H9 (cell line): ENCODE results near the gene GLIPR2. TPM values are rescaled to one million over a fixed set of nuclear protein-coding genes. Genes with fewer than 3 reads are reported as not detected.

Experiments used
- DNase-seq: peaks from one replicate; pipeline ENCODE4 v3.0.0-alpha.2; 2017
- H2AFZ ChIP-seq: one replicate; pipeline ENCODE4 v1.6.1; 2013; ENCODE audit warnings: mild to moderate bottlenecking, low read length, control low read depth, moderate library complexity
- H2AK5ac ChIP-seq: 2 replicates; pipeline ENCODE4 v1.6.1; 2013; ENCODE audit warnings: low read length, control low read depth, mixed read lengths; ENCODE audit not compliant: insufficient read length
- H2BK120ac ChIP-seq: one replicate; pipeline ENCODE4 v1.6.1; 2013; ENCODE audit warnings: low read depth, mild to moderate bottlenecking, low read length, control low read depth, inconsistent platforms; ENCODE audit not compliant: poor library complexity, severe bottlenecking
- H2BK12ac ChIP-seq: 2 replicates; pipeline ENCODE4 v1.6.1; 2013; ENCODE audit warnings: low read length, control low read depth, mixed read lengths, low read depth; ENCODE audit not compliant: insufficient read length
- H2BK15ac ChIP-seq: 2 replicates; pipeline ENCODE4 v1.6.1; 2013; ENCODE audit warnings: low read depth, low read length, control low read depth
- H2BK20ac ChIP-seq: one replicate; pipeline ENCODE4 v1.6.1; 2013; ENCODE audit warnings: low read depth, mild to moderate bottlenecking, low read length, control low read depth, inconsistent platforms; ENCODE audit not compliant: poor library complexity, severe bottlenecking
- H2BK5ac ChIP-seq: 2 replicates; pipeline ENCODE4 v1.6.1; 2013; ENCODE audit warnings: low read length, control low read depth, mixed read lengths; ENCODE audit not compliant: insufficient read length
- H3K14ac ChIP-seq: 2 replicates; pipeline ENCODE4 v1.6.1; 2013; ENCODE audit warnings: low read length, control low read depth; ENCODE audit not compliant: insufficient read depth
- H3K18ac ChIP-seq: 2 replicates; pipeline ENCODE4 v1.6.1; 2013; ENCODE audit warnings: low read depth, mild to moderate bottlenecking, mixed read lengths, low read length, control low read depth; ENCODE audit not compliant: insufficient read length
- H3K23ac ChIP-seq: 2 replicates; pipeline ENCODE4 v1.6.1; 2013; ENCODE audit warnings: low read length, control low read depth, mixed read lengths, low read depth; ENCODE audit not compliant: insufficient read length
- H3K23me2 ChIP-seq: 2 replicates; pipeline ENCODE4 v1.6.1; 2013; ENCODE audit warnings: low read depth, mild to moderate bottlenecking, mixed read lengths, low read length, control low read depth; ENCODE audit not compliant: insufficient read length, poor library complexity, severe bottlenecking
- H3K27ac ChIP-seq: 2 replicates; pipeline ENCODE4 v1.5.1; 2013; ENCODE audit warnings: low read length, control low read depth, mixed read lengths, low read depth; ENCODE audit not compliant: insufficient read length
- H3K27me3 ChIP-seq: 2 replicates; pipeline ENCODE4 v1.6.1; 2013; ENCODE audit warnings: low read length, control low read depth, inconsistent platforms; ENCODE audit not compliant: insufficient read depth
- H3K4ac ChIP-seq: 2 replicates; pipeline ENCODE4 v1.6.1; 2013; ENCODE audit warnings: low read depth, mild to moderate bottlenecking, control low read depth, inconsistent platforms, low read length, moderate library complexity
- H3K4me1 ChIP-seq: 2 replicates; pipeline ENCODE4 v1.6.1; 2013; ENCODE audit warnings: low read length, control low read depth, inconsistent platforms; ENCODE audit not compliant: insufficient read depth
- H3K4me2 ChIP-seq: 2 replicates; pipeline ENCODE4 v1.6.1; 2013; ENCODE audit warnings: low read length, control low read depth, mixed read lengths; ENCODE audit not compliant: insufficient read length, insufficient read depth
- H3K56ac ChIP-seq: 2 replicates; pipeline ENCODE4 v1.6.1; 2013; ENCODE audit warnings: low read depth, mild to moderate bottlenecking, mixed read lengths, low read length, control low read depth; ENCODE audit not compliant: insufficient read length
- H3K79me1 ChIP-seq: 2 replicates; pipeline ENCODE4 v1.6.1; 2013; ENCODE audit warnings: low read depth, mild to moderate bottlenecking, moderate library complexity, low read length, control low read depth, inconsistent platforms; ENCODE audit not compliant: insufficient read depth, poor library complexity, severe bottlenecking
- H3K79me2 ChIP-seq: 2 replicates; pipeline ENCODE4 v1.6.1; 2013; ENCODE audit warnings: low read length, control low read depth, inconsistent platforms; ENCODE audit not compliant: insufficient read depth
- H3K9ac ChIP-seq: 2 replicates; pipeline ENCODE4 v1.6.1; 2013; ENCODE audit warnings: low read length, control low read depth, mixed read lengths; ENCODE audit not compliant: insufficient read length; ENCODE audit errors: extremely low read depth
- H3K9me3 ChIP-seq: one replicate; pipeline ENCODE4 v1.6.1; 2013; ENCODE audit warnings: low read depth, low read length, inconsistent platforms; ENCODE audit not compliant: control insufficient read depth
- H3T11ph ChIP-seq: one replicate; pipeline ENCODE4 v1.6.1; 2013; ENCODE audit warnings: mild to moderate bottlenecking, low read length, control low read depth, inconsistent platforms
- H4K20me1 ChIP-seq: one replicate; pipeline ENCODE4 v1.6.1; 2013; ENCODE audit not compliant: control insufficient read depth, insufficient read length, insufficient read depth
- H4K5ac ChIP-seq: 2 replicates; pipeline ENCODE4 v1.6.1; 2013; ENCODE audit warnings: low read depth, mild to moderate bottlenecking, mixed read lengths, low read length, control low read depth; ENCODE audit not compliant: insufficient read length
- H4K8ac ChIP-seq: replicated peaks from 2 replicates; pipeline ENCODE4 v1.6.1; 2013; ENCODE audit warnings: low read length, control low read depth, mixed read lengths, low read depth; ENCODE audit not compliant: insufficient read length
- H4K91ac ChIP-seq: 2 replicates; pipeline ENCODE4 v1.6.1; 2013; ENCODE audit warnings: low read depth, mild to moderate bottlenecking, moderate library complexity, mixed read lengths, low read length, control low read depth; ENCODE audit not compliant: insufficient read length
- H3K27ac Mint-ChIP-seq, 3 experiments: 2 replicates in 2 of 3; 3 replicates in 1 of 3; pipeline ENCODE4 v1.8.0; 2020 to 2021; ENCODE audit warnings: mixed read lengths in 3 of 3, mild to moderate bottlenecking in 1 of 3, moderate library complexity in 1 of 3
- H3K27me3 Mint-ChIP-seq: 2 replicates; pipeline ENCODE4 v1.8.0; 2021; ENCODE audit warnings: low read depth, mild to moderate bottlenecking, moderate library complexity, mixed read lengths
- H3K36me3 Mint-ChIP-seq, 3 experiments: 2 replicates in 2 of 3; 3 replicates in 1 of 3; pipeline ENCODE4 v1.8.0; 2020 to 2021; ENCODE audit warnings: low read depth in 3 of 3, mixed read lengths in 3 of 3; ENCODE audit not compliant: insufficient read depth in 1 of 3
- H3K4me1 Mint-ChIP-seq, 2 experiments: 2 replicates each; pipeline ENCODE4 v1.8.0; 2020; ENCODE audit warnings: mixed read lengths in 2 of 2
- H3K4me3 Mint-ChIP-seq, 2 experiments: 2 replicates in 1 of 2; 3 replicates in 1 of 2; pipeline ENCODE4 v1.8.0; 2020 to 2021; ENCODE audit warnings: mild to moderate bottlenecking in 2 of 2, mixed read lengths in 2 of 2, moderate library complexity in 1 of 2
- H3K9me3 Mint-ChIP-seq, 2 experiments: 2 replicates in 1 of 2; 3 replicates in 1 of 2; pipeline ENCODE4 v1.8.0; 2020; ENCODE audit warnings: mild to moderate bottlenecking in 2 of 2, mixed read lengths in 2 of 2, moderate library complexity in 1 of 2
- WGBS: extraction: QIAGEN DNeasy Blood & Tissue Kit; methylation state at CpG from one replicate; pipeline ENCODE4 v1.1.7; 2013; ENCODE audit warnings: missing lambda C conversion rate, low lambda C conversion rate, mixed read lengths; ENCODE audit not compliant: insufficient read length; ENCODE audit errors: extremely low coverage; 5-methylcytosine and 5-hydroxymethylcytosine counted together
- total RNA-seq: library from RNA; stranded (reverse); gene quantifications from 2 replicates; pipeline ENCODE4 v1.2.1, GENCODE V29; 2021
- TF ChIP-seq, protein P1 (sequence below): fragments of 200-600 bp; sonication (generic); conservative IDR thresholded peaks from 3 replicates; pipeline ENCODE4 v1.8.0; 2021; ENCODE audit warnings: antibody characterized with exemption, mild to moderate bottlenecking

The GLIPR2 gene
- total RNA-seq, 1 experiment from 2014 or later, result 10.0 TPM

GRCh38 chr9:36173861-36174260 is 37.3 kb downstream of the GLIPR2 start:
- Mint-ChIP-seq H3K9me3 (peaks cover 0 to 2% of the 10 kb centered on the region in 2 experiments; a peak in 2 of 5 replicates), H3K27ac (no peak overlapping the region), H3K4me3 (no peak overlapping the region), H3K4me1 (peaks cover 4 to 5% of the 10 kb centered on the region in 2 experiments; a peak in 3 of 4 replicates), H3K36me3 (no peaks in the 10 kb centered on the region), H3K27me3 (peaks cover 19% of the 10 kb centered on the region)
- no CpG with 5 or more reads among the region's 2 CpGs for WGBS
- no peak overlapping the region for H3K4me2 ChIP-seq
- no peak overlapping the region for H2BK120ac ChIP-seq
- no peaks in the 10 kb centered on the region for H4K20me1 ChIP-seq
- H3K23ac ChIP-seq, result no peak overlapping the region
- no peak overlapping the region for H3K14ac ChIP-seq
- no peaks in the 10 kb centered on the region for H3K9me3 ChIP-seq
- H3K79me1 ChIP-seq, result no peaks in the 10 kb centered on the region
- H2BK20ac ChIP-seq, result no peak overlapping the region
- no peaks in the 10 kb centered on the region for H3K23me2 ChIP-seq
- DNase-seq, result no peak
- H4K91ac ChIP-seq, result no peak overlapping the region
- H2AFZ ChIP-seq, result no peak overlapping the region
- no peaks in the 10 kb centered on the region for H3K79me2 ChIP-seq
- no peak overlapping the region for H4K5ac ChIP-seq
- no peak overlapping the region for H2BK5ac ChIP-seq
- H3K4ac ChIP-seq, result no peak overlapping the region
- H2BK12ac ChIP-seq, result no peak overlapping the region
- no peak overlapping the region for H3K27ac ChIP-seq
- H3K56ac ChIP-seq, result no peak overlapping the region
- TF ChIP-seq, protein P1, sequence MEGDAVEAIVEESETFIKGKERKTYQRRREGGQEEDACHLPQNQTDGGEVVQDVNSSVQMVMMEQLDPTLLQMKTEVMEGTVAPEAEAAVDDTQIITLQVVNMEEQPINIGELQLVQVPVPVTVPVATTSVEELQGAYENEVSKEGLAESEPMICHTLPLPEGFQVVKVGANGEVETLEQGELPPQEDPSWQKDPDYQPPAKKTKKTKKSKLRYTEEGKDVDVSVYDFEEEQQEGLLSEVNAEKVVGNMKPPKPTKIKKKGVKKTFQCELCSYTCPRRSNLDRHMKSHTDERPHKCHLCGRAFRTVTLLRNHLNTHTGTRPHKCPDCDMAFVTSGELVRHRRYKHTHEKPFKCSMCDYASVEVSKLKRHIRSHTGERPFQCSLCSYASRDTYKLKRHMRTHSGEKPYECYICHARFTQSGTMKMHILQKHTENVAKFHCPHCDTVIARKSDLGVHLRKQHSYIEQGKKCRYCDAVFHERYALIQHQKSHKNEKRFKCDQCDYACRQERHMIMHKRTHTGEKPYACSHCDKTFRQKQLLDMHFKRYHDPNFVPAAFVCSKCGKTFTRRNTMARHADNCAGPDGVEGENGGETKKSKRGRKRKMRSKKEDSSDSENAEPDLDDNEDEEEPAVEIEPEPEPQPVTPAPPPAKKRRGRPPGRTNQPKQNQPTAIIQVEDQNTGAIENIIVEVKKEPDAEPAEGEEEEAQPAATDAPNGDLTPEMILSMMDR, result no peak
- H3K9ac ChIP-seq, result no peak overlapping the region
- H3K18ac ChIP-seq, result no peak overlapping the region
- H3T11ph ChIP-seq, result no peak overlapping the region
- no peaks in the 10 kb centered on the region for H3K4me1 ChIP-seq
- H2AK5ac ChIP-seq, result no peak overlapping the region
- no peak overlapping the region for H4K8ac ChIP-seq
- H2BK15ac ChIP-seq, result no peak overlapping the region
- H3K27me3 ChIP-seq, result no peaks in the 10 kb centered on the region
